ENCODE data around the gene UBR2. TPM values are rescaled to one million over a fixed set of nuclear protein-coding genes. Genes with fewer than 3 reads are reported as not detected.

UBR2 gene
- total RNA-seq, 4 donors from 2014 or later, result 22.7 to 28.7 (median 25.3) TPM

GRCh38 chr6:42532038-42532669 lies 31.7 kb upstream of the UBR2 start:
- intact Hi-C loops (cut with DNase I; ENCODE audit: low total_unique reads), result no loop called here
- H3K4me3 ChIP-seq (ENCODE audit: low read depth, poor library complexity, severe bottlenecking), result no peak overlapping the region
- no peak for DNase-seq (ENCODE audit: low spot score in 2 of 2)
- TF ChIP-seq, protein P1, sequence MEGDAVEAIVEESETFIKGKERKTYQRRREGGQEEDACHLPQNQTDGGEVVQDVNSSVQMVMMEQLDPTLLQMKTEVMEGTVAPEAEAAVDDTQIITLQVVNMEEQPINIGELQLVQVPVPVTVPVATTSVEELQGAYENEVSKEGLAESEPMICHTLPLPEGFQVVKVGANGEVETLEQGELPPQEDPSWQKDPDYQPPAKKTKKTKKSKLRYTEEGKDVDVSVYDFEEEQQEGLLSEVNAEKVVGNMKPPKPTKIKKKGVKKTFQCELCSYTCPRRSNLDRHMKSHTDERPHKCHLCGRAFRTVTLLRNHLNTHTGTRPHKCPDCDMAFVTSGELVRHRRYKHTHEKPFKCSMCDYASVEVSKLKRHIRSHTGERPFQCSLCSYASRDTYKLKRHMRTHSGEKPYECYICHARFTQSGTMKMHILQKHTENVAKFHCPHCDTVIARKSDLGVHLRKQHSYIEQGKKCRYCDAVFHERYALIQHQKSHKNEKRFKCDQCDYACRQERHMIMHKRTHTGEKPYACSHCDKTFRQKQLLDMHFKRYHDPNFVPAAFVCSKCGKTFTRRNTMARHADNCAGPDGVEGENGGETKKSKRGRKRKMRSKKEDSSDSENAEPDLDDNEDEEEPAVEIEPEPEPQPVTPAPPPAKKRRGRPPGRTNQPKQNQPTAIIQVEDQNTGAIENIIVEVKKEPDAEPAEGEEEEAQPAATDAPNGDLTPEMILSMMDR (IDR thresholded peaks at IDR 0.05), result no peak
- no peak for TF ChIP-seq POLR2A (IDR thresholded peaks at IDR 0.05)

DNA sequence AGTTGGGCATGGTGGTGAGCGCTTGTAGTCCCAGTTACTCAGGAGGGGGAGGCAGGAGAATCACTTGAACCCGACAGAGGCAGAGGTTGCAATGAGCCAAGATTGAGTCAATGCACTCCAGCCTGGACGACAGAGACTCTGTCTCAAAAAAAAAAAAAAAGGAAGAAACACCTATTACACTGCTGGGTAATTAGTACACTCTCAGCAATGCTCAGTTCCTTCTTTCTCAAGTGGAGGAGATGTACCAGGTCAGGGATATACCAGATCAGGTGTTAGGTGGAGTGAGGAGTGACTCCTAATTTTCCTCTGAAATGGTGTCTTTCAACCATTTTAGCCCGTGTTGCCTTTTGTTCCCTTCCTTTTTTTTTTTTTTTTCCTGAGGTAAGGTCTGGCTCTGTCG lies 30.0 kb upstream of the UBR2 start:
- no peak overlapping the region for H3K4me3 ChIP-seq (ENCODE audit: low read depth, poor library complexity, severe bottlenecking)
- TF ChIP-seq POLR2A (IDR thresholded peaks at IDR 0.05), result no peak
- TF ChIP-seq, protein P1 (IDR thresholded peaks at IDR 0.05), result no peak
- intact Hi-C loops (cut with DNase I; ENCODE audit: low total_unique reads), result no loop called here
- 81 to 83% methylated on average over 5 of the region's 5 CpGs for WGBS, 2 donors
- DNase-seq (ENCODE audit: low spot score in 2 of 2), result no peak

GRCh38 chr6:42537536-42537935 lies 26.3 kb upstream of the UBR2 start:
- no peak overlapping the region for H3K4me3 ChIP-seq (ENCODE audit: low read depth, poor library complexity, severe bottlenecking)
- DNase-seq (ENCODE audit: low spot score in 2 of 2), result no peak
- no peak for TF ChIP-seq POLR2A (IDR thresholded peaks at IDR 0.05)
- TF ChIP-seq, protein P1 (IDR thresholded peaks at IDR 0.05), result no peak
- intact Hi-C loops (cut with DNase I; ENCODE audit: low total_unique reads), result no loop called here
- WGBS, 2 donors, result 97 to 100% methylated on average over 1 of the region's 1 CpG

- intact Hi-C loops (cut with DNase I; ENCODE audit: low total_unique reads), result no loop called here
- WGBS, 2 donors, result 93 to 94% methylated on average over 1 of the region's 1 CpG
- no peak for DNase-seq (ENCODE audit: low spot score in 2 of 2)
- no peak overlapping the region for H3K4me3 ChIP-seq (ENCODE audit: low read depth, poor library complexity, severe bottlenecking)
- TF ChIP-seq POLR2A (IDR thresholded peaks at IDR 0.05), result no peak
- TF ChIP-seq, protein P1 (IDR thresholded peaks at IDR 0.05), result no peak
These were observed 24.7 kb upstream of the UBR2 start for GRCh38 chr6:42539135-42539534.

- DNase-seq (ENCODE audit: low spot score in 2 of 2), result no peak
- TF ChIP-seq, protein P1 (IDR thresholded peaks at IDR 0.05), result no peak
- no peak for TF ChIP-seq POLR2A (IDR thresholded peaks at IDR 0.05)
- intact Hi-C loops (cut with DNase I; ENCODE audit: low total_unique reads), result no loop called here
- no peak overlapping the region for H3K4me3 ChIP-seq (ENCODE audit: low read depth, poor library complexity, severe bottlenecking)
- WGBS, 2 donors, result 96 to 99% methylated on average over 7 of the region's 7 CpGs
These were observed 18.5 kb upstream of the UBR2 start for GRCh38 chr6:42545226-42545773.

Measured in lower leg skin (tissue), 4 donors.